ENCODE results near the gene TMEM179.

Gene TMEM179

GRCh38 chr14:104586832-104587620, 17.5 kb downstream of the TMEM179 start:
- no peaks in the 10 kb centered on the region for H3K27me3 ChIP-seq (ENCODE audit: low read length)
- H3K4me3 ChIP-seq (ENCODE audit: insufficient read depth, low read length, poor library complexity, severe bottlenecking), result no peak overlapping the region
- no peaks in the 10 kb centered on the region for H3K9me3 ChIP-seq (ENCODE audit: insufficient read depth, low read length)
- no peaks in the 10 kb centered on the region for H3K79me2 ChIP-seq (ENCODE audit: insufficient read depth, low read length)
- no peak overlapping the region for H2AFZ ChIP-seq (ENCODE audit: low read depth, low read length, severe bottlenecking)
- H3F3A ChIP-seq (ENCODE audit: insufficient read depth), result no peaks in the 10 kb centered on the region
- H4K20me1 ChIP-seq (ENCODE audit: low read depth, low read length), result no peaks in the 10 kb centered on the region
- no peak overlapping the region for H3K9ac ChIP-seq (ENCODE audit: low read length)
- no peak overlapping the region for H3K27ac ChIP-seq (ENCODE audit: low read depth, low read length)
- H3K9me2 ChIP-seq (replicated peaks; ENCODE audit: insufficient read depth, low read length), result no peaks in the 10 kb centered on the region
- TF ChIP-seq CTCF (IDR thresholded peaks at IDR 0.05; ENCODE audit: insufficient read depth, low read length, poor library complexity, severe bottlenecking) (no peak), EZH2phosphoT487 (conservative IDR thresholded peaks at IDR 0.05; ENCODE audit: low read length) (no peak)
- no peak overlapping the region for H3K4me2 ChIP-seq (ENCODE audit: low read depth, low read length, poor library complexity, severe bottlenecking)
- no peaks in the 10 kb centered on the region for H3K36me3 ChIP-seq (ENCODE audit: low read length)

DNA sequence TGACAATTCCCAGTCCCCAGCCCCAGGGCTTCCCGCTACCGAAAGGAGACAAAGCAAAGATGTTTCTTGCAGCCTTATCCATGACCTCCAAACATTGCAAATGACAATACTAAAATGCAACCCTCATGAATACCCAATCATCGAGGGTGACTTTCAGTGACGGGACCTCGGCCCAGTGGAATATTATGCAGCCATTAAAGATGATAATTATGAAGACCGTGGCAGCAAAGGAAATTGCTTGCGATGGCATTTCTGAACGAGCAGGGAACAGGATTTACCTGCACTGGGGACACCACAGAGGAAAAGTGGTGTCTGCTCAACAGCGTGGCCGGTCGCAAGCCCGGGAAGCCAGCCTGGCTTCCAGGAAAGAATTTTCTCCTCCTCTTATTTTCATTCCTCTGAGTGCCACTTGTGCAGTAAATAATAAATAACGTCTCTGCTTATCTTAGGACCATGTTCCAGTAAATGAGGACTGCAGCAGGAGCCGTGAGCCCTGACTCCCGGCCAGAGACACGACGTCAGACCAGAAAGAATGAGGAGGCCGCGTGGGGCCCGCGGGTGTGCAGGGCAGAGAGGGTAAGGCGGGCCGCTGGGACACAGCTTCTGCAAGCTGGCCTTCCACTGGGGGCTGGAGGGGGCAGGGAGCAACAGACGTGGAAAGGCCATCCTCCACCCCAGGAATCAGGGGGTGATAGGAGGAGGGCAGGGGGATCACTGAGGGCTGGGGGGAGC, 18.4 kb downstream of the TMEM179 start:
- H2AFZ ChIP-seq (ENCODE audit: low read depth, low read length, severe bottlenecking), result no peak overlapping the region
- H4K20me1 ChIP-seq (ENCODE audit: low read depth, low read length), result no peaks in the 10 kb centered on the region
- H3K4me2 ChIP-seq (ENCODE audit: low read depth, low read length, poor library complexity, severe bottlenecking), result no peak overlapping the region
- H3K9me2 ChIP-seq (replicated peaks; ENCODE audit: insufficient read depth, low read length), result no peaks in the 10 kb centered on the region
- no peaks in the 10 kb centered on the region for H3K9me3 ChIP-seq (ENCODE audit: insufficient read depth, low read length)
- no peak for TF ChIP-seq EZH2phosphoT487 (conservative IDR thresholded peaks at IDR 0.05; ENCODE audit: low read length)
- TF ChIP-seq CTCF (IDR thresholded peaks at IDR 0.05; ENCODE audit: insufficient read depth, low read length, poor library complexity, severe bottlenecking), result no peak
- H3K27ac ChIP-seq (ENCODE audit: low read depth, low read length), result no peak overlapping the region
- no peak overlapping the region for H3K4me3 ChIP-seq (ENCODE audit: insufficient read depth, low read length, poor library complexity, severe bottlenecking)
- H3K27me3 ChIP-seq (ENCODE audit: low read length), result no peaks in the 10 kb centered on the region
- no peak overlapping the region for H3K9ac ChIP-seq (ENCODE audit: low read length)
- no peaks in the 10 kb centered on the region for H3K79me2 ChIP-seq (ENCODE audit: insufficient read depth, low read length)
- H3F3A ChIP-seq (ENCODE audit: insufficient read depth), result no peaks in the 10 kb centered on the region
- H3K36me3 ChIP-seq (ENCODE audit: low read length), result no peaks in the 10 kb centered on the region

DNA sequence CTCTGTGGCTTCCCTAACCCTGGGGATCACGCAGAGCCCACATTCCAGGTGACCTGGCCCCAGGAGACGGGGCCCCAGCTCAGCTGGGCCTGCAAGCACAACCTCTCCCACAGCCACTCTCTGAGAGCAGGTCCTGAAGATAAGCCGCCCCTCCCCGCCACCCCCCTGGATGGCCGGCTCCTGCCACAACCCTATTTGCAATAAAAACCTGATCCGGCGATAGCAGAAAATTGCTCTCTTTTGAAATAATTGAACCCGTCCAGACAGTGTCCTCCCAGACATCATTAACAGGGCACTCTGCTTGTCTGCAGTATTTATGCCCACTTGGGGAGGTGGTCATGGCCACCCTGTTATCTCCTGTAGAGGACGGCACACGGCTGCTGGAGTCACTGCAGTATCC, 20.0 kb downstream of the TMEM179 start:
- no peak overlapping the region for H3K4me2 ChIP-seq (ENCODE audit: low read depth, low read length, poor library complexity, severe bottlenecking)
- no peak for TF ChIP-seq EZH2phosphoT487 (conservative IDR thresholded peaks at IDR 0.05; ENCODE audit: low read length)
- TF ChIP-seq CTCF (IDR thresholded peaks at IDR 0.05; ENCODE audit: insufficient read depth, low read length, poor library complexity, severe bottlenecking), result no peak
- no peaks in the 10 kb centered on the region for H3K27me3 ChIP-seq (ENCODE audit: low read length)
- H3K9me2 ChIP-seq (replicated peaks; ENCODE audit: insufficient read depth, low read length), result no peaks in the 10 kb centered on the region
- H3K4me3 ChIP-seq (ENCODE audit: insufficient read depth, low read length, poor library complexity, severe bottlenecking), result no peak overlapping the region
- no peak overlapping the region for H2AFZ ChIP-seq (ENCODE audit: low read depth, low read length, severe bottlenecking)
- no peaks in the 10 kb centered on the region for H3K79me2 ChIP-seq (ENCODE audit: insufficient read depth, low read length)
- no peaks in the 10 kb centered on the region for H3K36me3 ChIP-seq (ENCODE audit: low read length)
- H3K27ac ChIP-seq (ENCODE audit: low read depth, low read length), result no peak overlapping the region
- no peaks in the 10 kb centered on the region for H4K20me1 ChIP-seq (ENCODE audit: low read depth, low read length)
- H3K9ac ChIP-seq (ENCODE audit: low read length), result no peak overlapping the region
- no peaks in the 10 kb centered on the region for H3K9me3 ChIP-seq (ENCODE audit: insufficient read depth, low read length)
- no peaks in the 10 kb centered on the region for H3F3A ChIP-seq (ENCODE audit: insufficient read depth)

All from SU-DHL-6 (cell line).